ENCODE data around the gene ICAM3.

Gene ICAM3

DNA sequence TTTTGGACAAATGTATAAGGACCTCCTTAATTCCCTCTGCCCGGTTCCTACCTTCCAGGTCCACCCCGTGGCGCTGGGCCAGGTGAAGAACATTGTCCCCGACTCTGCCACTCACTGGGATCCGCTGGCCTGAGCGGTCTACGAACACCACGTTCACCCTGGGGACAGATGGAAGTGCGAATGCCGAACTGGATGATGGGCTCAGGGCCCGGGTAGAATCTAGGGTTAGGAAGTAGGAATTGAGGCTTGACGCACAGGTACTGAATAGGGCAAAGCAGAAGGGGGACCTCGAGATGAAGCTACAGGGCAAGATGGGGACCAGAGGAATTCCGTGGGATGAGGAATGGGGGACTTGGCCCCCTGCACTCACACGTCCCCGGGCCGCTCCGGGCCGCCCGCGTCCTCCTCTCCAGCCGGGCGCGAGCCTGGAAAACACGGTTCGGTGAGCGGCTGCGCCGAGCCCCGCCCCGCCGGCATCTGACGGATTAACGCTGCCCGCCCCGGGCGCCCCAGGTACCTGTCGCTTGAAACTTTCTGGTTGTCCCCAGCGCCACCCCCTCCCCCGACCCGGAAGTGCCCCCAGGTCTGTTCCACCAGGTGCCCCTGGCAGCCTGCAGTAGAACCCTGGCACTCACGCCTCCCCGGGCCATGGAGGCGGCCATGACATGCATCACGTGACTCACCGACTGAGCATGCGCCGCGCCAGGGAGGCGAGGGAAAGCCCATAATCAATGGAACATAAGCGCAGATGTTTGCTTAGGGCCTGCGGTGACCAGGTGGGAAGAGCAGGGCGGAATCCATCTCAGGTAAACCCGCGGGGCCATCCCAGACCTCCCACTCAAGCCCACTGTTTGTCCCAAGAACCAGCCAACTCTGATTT lies 23.8 kb downstream of the ICAM3 start, which contains the start of gene FDX2:
FDX2 (minus strand) TSS at position 681 of the 880 bp plus-strand sequence; CDS start at position 662, 19 bp downstream.
- TF ChIP-seq EGR1 (IDR thresholded peaks at IDR 0.05) (no peak), ZBTB7A (IDR thresholded peaks at IDR 0.05; ENCODE audit: low read depth) (no peak), CEBPB (IDR thresholded peaks at IDR 0.05) (no peak), NFIC (IDR thresholded peaks at IDR 0.05) (peak; percentile 53; the same call in 1 of the 2 replicates), CREB1 (IDR thresholded peaks at IDR 0.05; ENCODE audit: low read depth) (0 out of 2 replicates have a peak, but pooled peaks have one; percentile 13), YY1 (IDR thresholded peaks at IDR 0.05; ENCODE audit: low read depth) (peak; percentile 99), RAD21 (IDR thresholded peaks at IDR 0.05; ENCODE audit: low read depth) (no peak), EP300 (IDR thresholded peaks at IDR 0.05; ENCODE audit: borderline replicate concordance) (peak; percentile 33; the same call in 1 of the 2 replicates), TAF1 (IDR thresholded peaks at IDR 0.05; ENCODE audit: low read depth) (peak; percentile 68; the same call in 1 of the 2 replicates), TCF12 (IDR thresholded peaks at IDR 0.05; ENCODE audit: low read depth) (peak; percentile 69; the same call in 1 of the 2 replicates), TEAD4 (IDR thresholded peaks at IDR 0.05) (0 out of 2 replicates have a peak, but pooled peaks have one; percentile 10), FOXM1 (IDR thresholded peaks at IDR 0.05; ENCODE audit: borderline replicate concordance, low read depth) (no peak)
- TF ChIP-seq, protein P1, sequence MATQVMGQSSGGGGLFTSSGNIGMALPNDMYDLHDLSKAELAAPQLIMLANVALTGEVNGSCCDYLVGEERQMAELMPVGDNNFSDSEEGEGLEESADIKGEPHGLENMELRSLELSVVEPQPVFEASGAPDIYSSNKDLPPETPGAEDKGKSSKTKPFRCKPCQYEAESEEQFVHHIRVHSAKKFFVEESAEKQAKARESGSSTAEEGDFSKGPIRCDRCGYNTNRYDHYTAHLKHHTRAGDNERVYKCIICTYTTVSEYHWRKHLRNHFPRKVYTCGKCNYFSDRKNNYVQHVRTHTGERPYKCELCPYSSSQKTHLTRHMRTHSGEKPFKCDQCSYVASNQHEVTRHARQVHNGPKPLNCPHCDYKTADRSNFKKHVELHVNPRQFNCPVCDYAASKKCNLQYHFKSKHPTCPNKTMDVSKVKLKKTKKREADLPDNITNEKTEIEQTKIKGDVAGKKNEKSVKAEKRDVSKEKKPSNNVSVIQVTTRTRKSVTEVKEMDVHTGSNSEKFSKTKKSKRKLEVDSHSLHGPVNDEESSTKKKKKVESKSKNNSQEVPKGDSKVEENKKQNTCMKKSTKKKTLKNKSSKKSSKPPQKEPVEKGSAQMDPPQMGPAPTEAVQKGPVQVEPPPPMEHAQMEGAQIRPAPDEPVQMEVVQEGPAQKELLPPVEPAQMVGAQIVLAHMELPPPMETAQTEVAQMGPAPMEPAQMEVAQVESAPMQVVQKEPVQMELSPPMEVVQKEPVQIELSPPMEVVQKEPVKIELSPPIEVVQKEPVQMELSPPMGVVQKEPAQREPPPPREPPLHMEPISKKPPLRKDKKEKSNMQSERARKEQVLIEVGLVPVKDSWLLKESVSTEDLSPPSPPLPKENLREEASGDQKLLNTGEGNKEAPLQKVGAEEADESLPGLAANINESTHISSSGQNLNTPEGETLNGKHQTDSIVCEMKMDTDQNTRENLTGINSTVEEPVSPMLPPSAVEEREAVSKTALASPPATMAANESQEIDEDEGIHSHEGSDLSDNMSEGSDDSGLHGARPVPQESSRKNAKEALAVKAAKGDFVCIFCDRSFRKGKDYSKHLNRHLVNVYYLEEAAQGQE (IDR thresholded peaks at IDR 0.05; ENCODE audit: low read depth): no peak
- TF ChIP-seq, protein P2, sequence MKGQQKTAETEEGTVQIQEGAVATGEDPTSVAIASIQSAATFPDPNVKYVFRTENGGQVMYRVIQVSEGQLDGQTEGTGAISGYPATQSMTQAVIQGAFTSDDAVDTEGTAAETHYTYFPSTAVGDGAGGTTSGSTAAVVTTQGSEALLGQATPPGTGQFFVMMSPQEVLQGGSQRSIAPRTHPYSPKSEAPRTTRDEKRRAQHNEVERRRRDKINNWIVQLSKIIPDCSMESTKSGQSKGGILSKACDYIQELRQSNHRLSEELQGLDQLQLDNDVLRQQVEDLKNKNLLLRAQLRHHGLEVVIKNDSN (IDR thresholded peaks at IDR 0.05): peak; percentile 99
- TF ChIP-seq, protein P3, sequence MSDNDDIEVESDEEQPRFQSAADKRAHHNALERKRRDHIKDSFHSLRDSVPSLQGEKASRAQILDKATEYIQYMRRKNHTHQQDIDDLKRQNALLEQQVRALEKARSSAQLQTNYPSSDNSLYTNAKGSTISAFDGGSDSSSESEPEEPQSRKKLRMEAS (IDR thresholded peaks at IDR 0.05): peak; percentile 96

DNA sequence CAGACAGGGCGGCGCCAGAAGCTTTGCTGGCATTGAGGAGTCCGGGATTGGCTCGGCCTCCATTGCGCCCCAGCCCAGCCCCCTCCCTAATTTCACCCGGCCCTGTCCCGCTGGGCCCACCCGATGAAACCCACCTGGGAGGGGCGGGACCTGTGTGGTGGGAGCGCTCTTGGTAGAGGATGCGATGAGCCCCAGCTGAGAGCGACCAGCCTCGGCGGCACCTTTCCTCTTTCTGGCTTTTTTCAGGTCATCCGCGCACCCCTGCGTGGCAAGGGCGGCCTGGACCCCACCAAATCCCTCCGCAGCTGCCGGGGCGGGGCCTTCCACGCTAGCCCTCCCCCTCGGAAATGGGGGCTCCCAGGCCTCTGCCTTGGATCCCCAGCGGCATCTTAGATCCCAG lies 30.0 kb downstream of the ICAM3 start, which contains the start of gene ZGLP1:
ZGLP1 (minus strand) TSS at position 393 of the 400 bp plus-strand sequence.
- no peak for TF ChIP-seq RAD21 (IDR thresholded peaks at IDR 0.05; ENCODE audit: low read depth)
- TF ChIP-seq, protein P2 (IDR thresholded peaks at IDR 0.05): no peak
- no peak for TF ChIP-seq ZBTB7A (IDR thresholded peaks at IDR 0.05; ENCODE audit: low read depth)
- TF ChIP-seq, protein P1 (IDR thresholded peaks at IDR 0.05; ENCODE audit: low read depth): no peak
- TF ChIP-seq TAF1 (IDR thresholded peaks at IDR 0.05; ENCODE audit: low read depth): no peak

DNA sequence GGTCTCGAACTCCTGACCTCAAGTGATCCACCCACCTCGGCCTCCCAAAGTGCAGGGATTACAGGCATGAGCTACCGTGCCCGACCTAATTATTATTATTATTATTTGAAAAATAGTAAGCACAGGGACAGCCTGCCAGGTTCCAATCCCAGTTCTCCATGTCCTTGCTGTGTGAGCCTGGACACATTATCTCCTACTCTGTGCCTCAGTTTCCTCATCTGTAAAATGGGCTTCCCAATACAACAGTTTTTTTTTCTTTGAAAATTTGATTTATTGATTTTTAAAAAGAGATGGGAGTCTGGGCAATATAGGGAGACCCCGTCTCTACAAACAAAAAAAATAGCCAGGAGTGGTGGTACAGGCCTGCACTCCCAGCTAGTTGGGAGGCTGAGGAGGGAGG lies 33.1 kb downstream of the ICAM3 start:
- TF ChIP-seq ZBTB7A (IDR thresholded peaks at IDR 0.05; ENCODE audit: low read depth): no peak
- TF ChIP-seq, protein P3 (IDR thresholded peaks at IDR 0.05): no peak
- no peak for TF ChIP-seq YY1 (IDR thresholded peaks at IDR 0.05; ENCODE audit: low read depth)
- no peak for TF ChIP-seq TEAD4 (IDR thresholded peaks at IDR 0.05)
- TF ChIP-seq, protein P2 (IDR thresholded peaks at IDR 0.05): no peak
- TF ChIP-seq EGR1 (IDR thresholded peaks at IDR 0.05): no peak
- no peak for TF ChIP-seq CREB1 (IDR thresholded peaks at IDR 0.05; ENCODE audit: low read depth)
- no peak for TF ChIP-seq TCF12 (IDR thresholded peaks at IDR 0.05; ENCODE audit: low read depth)
- TF ChIP-seq EP300 (IDR thresholded peaks at IDR 0.05; ENCODE audit: borderline replicate concordance): no peak
- TF ChIP-seq NFIC (IDR thresholded peaks at IDR 0.05): no peak
- TF ChIP-seq, protein P1 (IDR thresholded peaks at IDR 0.05; ENCODE audit: low read depth): no peak

Data from Ishikawa (cell line).